SKM-1 (cell line): ENCODE data around the gene LRBA.

ENCODE experiments used
- DNase-seq: peaks from one replicate; lab custom pipeline; 2025; ENCODE audit not compliant: unreplicated experiment; lab: John Stamatoyannopoulos, UW

Gene LRBA

DNA sequence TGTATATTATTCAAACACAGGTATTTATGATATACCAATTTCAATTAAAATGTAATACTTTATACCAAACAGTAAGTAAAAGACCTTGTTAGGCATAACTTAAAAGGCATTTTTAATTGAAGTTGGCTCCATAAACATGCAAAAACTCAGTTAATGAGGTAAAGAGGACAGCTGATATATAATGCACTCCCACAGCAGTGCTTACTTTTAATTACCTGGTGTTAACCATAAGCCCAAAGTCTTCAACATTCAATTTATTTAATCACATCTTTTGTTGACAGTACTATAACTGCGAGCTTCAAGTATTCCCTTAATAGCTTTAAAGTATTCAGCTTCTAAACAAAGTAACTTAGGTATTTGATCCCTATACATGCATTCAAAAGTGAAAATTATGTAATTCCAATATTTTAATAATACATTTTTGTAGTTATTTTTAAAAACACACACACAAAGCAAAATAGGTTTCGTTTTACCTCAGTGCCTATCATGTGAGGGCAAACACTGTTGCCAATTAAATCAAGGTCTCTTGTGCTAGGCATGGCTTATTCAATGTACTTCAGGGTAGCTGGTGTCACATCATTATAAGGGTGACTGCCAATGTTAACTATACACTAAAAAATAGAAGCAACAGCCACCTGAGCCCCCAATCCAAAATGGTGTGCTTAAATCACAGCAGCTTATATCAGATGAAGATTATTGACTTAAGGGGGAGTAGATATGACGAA is 197.1 kb downstream of the LRBA start:
- DNase-seq: no peak

DNA sequence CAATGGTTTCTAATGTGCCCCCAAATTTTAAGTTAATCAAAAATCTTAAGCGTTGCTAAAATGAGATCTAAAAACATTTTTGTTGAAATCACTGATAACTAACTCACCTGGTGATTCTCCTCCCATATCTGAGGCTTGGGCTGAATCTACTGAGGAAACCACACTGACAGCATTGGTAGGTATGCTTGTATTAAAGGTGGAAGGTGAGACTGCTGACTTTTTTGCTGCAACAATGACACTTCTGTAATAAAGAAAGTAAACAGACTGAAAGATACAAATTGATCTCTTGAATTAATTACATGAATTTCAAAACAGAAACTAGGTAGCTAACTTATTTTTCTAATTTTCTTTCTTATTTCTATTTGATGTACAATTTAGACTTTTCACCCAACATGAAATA is 198.1 kb downstream of the LRBA start:
- no peak for DNase-seq

DNA sequence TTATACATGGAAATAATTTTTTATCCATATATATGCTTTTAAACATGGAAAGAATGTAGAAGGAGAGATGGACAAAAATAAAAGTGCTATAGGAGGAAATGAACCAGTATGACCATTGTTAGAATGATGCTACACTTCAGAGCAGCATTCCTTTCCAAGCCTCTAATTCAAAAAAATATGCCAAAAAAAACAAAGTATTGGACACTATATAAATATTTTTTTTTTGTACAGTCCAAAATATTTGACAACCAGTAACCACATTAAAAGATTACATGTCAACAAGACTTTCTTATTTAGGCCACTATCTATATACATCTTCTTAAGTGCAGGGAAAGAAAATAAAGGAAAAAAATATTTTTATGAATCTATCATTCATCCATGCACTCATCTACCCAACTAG is 198.6 kb downstream of the LRBA start:
- no peak for DNase-seq

DNA sequence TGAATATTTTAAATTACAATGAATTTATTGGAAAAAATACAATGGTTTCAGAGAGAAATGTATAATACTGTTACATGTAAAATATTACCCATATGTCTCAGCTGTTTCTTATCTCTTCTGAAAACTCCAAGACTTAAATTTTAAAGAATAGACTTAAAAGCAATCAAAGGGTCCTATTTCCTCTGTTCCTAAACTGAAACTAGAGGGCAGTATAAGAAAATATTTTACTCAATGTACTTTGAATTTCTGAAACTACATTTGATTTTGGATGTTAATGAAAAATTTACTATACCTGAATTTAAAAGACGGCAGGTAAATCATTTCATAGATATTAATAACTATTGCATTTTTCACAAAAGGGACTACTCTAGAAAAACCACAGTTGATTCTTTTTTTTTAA is 200.2 kb downstream of the LRBA start:
- DNase-seq: no peak

DNA sequence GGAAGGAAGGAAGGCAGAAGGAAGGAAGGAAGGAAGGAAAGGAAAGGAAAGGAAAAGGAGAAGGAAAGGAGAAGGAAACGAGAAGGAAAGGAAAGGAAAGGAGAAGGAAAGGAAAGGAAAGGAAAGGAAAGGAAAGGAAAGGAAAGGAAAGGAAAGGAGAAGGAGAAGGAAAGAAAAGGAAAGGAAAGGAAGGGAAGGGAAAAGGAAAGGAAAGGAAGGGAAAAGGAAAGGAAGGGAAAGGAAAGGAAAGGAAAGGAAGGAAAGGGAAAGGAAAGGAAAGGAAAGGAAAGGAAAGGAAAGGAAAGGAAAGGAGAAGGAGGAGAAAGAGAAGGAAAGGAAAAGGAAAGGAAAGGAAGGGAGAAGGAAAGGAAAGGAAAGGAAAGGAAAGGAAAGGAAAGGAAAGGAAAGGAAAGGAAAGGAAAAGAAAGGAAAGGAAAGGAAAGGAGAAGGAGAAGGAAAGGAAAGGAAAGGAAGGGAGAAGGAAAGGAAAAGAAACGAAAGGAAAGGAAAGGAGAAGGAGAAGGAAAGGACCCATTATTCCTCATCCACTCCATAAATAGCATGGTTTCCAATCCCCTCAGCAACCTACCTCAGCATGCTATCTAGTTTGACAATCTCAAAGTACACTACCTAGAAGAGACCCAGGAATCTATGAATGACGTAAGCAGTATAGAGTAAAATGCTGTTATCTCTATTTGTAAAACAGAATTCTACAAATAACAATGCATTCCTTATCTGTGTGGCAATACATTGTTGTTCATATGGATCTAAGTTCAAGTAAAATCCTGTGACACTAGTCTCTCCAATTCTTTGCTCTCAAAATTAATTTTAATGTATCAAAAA is 209.7 kb downstream of the LRBA start:
- no peak for DNase-seq

DNA sequence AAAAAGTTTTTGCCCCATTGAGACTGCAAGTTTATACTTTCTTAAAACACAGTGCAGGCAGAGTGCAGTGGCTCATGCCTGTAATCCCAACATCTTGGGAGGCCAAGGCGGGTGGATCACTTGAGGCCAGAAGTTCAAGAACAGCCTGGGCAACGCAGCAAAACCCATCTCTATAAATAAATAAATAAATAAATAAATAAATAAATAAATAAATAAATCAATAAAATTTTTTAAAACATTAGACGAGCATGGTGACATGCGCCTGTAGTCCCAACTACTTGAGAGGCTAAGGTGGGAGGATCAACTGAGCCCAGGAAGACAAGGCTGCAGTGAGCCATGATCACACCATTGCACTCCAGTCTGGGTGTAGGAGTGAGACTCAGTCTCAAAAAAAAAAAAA is 213.3 kb downstream of the LRBA start:
- DNase-seq: no peak

DNA sequence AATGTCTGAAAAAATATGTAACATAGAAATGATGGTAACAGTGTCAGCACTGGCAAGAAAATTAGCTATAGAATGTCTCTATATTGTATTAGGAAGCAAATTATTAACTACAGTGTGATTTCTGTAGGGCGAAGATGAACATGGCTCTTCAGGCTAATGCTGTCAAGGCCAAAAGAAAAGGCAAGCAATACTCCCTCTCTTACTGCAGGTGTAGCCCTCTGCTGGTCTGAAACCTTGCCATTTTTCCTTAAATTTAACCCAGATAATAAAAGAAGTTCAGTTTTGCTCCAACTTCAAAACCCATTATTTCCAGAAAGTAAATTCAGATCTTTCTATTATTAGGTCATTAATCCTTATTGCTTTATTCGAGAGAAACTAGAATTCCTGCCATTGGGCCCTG is 215.9 kb downstream of the LRBA start:
- no peak for DNase-seq

DNA sequence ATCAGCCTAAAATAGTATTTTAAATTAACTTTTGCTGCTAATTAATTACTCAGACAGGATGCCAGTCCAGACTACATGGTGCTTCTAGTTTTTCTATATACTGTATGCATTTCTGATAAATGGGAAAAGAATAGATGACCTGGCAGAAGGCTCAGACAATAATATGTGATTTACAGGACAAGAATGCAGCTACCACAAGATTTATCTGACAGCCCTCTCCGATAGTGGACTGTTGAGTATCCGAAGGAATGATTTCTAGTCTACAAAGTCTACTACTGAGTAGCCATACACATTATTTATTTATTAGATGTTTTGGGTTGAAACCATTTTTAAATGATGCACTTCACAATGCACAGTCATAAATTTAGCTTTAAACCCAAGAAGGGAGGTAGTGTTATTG is 220.4 kb downstream of the LRBA start:
- DNase-seq: no peak

DNA sequence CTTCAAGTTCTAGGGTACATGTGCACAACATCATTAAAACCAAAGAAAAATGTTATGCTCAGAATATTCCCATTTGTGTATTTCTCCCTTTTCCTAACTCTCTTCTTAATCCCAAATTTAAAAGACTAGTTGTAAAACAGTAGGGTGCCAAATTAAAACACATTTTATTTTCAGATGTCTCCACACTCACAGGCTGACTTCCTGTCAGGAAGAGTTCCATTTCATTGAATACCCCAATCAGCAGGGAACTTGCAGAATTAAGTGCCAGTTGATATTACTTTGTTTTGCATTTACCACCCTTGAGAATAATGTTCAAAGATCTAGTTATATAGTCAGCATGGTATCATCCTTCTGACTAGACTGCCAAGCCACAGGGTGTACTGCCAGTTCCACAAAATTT is 225.2 kb downstream of the LRBA start:
- no peak for DNase-seq

DNA sequence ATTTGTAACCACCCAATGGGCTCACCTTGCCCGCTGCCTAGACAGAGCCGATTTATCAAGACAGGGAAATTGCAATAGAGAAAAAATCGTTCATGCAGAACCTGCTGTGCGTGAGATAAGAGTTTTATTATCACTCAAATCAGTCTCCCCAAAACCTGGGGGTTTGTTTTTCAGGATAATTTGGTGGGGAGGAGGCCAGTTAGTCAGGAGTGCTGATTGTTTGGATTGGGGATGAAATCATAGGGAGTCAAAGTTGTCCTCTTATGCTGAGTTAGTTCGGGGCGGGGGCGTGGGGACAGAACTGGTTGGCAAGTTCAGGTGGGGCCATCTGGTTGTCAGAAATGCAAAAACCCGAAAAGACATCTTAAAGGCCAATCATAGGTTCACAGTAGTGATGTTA is 230.1 kb downstream of the LRBA start:
- no peak for DNase-seq

DNA sequence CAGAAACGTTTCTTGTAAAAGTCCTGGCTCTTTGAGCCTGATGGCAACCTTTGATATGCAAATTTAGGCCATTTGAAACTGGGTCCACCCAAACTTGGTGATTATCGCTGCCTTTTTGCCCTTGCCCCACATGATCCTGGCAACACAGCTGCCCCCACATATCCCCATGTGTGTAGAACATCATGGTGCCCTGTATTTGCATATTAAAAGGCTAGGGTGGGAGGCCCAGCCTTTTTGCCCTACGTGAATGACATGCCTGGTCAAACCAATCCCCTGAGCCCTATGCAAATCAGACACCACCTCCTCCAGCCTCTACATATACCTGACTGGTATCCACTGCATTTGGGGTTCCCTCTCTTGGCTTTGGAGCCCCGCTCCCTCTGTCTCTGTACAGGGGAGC is 230.8 kb downstream of the LRBA start:
- no peak for DNase-seq

DNA sequence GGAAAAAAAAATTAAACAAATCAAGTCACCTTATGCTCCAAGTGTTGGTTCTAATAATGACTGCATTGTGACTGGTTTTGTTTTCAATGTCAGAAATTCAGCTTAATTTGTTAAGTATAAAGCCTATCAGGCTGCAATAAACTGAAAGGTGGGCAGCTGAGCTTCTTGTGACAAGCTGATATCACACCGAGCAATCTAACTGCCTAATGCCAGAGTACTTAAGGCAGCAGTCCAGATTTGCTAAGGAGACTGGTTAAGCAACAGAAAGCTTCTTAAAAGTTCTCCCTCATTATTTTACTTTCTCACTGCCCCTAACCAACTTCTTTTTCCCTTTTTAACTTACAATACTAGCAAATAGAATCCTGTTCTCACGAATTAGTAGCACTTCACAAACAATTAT is 232.2 kb downstream of the LRBA start:
- no peak for DNase-seq

DNA sequence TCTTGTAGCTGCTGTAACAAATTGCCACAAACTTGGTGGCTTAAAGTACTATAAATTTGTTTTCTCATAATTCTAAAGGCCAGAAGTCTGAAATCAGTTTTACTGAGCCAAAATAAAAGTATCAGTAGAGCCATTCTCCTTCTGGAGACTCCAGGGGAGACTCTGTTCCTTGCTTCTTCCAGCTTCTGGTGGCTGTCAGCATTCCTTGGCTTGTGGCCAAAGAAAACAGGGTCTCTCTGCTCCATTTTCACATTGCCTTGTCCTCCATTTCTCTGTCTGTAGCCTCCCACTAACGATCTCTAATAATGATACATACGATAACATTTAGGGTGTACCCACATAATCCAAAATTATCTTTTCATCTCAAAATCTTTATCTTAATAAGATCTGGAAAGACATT is 232.8 kb downstream of the LRBA start:
- no peak for DNase-seq

DNA sequence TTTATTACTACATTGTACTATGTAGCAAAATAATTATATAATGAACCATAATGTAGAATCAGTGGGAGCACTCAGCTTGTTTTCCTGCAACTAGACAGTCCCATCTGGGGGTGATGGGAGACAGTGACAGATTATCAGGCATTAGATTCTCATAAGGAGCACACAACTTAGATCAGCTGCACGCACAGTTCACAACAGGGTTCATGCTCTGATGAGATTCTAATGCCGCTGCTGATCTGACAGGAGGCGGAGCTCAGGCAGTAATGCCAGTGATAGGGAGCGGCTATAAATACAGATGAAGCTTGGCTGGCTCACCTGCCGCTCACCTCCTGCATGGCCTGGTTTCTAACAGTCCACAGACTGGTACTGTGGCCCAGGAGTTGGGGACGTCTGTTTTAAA is 233.9 kb downstream of the LRBA start:
- no peak for DNase-seq

DNA sequence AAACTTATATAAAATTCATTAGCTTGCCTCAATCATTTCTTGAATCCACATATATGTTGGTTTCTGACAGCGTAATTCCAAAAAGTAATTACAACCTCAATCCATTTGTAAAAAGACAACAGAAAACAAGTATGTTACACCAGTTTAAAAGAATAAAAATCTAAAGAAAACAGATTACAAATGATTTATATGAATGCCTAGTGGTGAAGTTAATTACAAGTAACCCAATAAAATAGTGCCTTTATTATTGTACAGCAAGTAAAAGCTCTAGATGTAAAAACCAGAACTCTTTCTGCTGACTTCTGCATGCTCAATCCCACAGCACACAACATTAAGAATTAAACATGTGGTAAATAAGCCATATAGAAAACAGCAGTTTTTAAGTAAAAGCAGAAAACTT is 235.4 kb downstream of the LRBA start:
- DNase-seq: no peak

DNA sequence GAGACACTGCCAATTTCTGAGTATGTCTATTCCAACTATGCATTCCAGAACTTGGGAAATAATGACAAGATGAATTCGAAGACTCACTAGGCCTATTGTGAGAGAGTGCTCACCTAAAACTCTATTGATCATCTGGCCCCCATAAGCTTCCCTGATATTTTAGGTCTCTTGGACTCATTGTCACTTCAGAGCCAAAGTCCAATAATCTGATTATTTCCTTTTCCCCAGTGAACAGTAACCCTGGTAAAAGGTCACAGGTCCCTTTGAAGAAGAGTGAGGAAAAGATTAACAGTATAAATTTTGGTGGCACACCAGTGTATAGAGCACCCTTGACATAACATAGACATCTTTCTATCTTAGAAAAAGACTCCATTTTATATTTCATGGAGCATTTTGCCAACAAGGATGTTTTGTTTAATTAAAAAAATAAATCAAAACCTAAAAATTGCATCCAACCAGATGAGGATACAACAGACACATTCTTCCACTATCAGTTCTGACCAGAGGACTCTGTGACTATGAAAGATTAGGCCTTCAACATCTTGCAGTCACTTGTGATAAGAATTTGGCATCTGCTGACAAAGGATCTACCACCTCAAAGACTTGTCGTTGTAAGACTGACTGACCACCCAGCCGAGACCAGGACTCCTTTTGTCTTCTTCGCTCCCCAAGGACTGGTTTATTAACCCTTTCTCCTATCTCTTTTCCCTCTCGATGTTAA is 241.2 kb downstream of the LRBA start:
- DNase-seq: no peak

DNA sequence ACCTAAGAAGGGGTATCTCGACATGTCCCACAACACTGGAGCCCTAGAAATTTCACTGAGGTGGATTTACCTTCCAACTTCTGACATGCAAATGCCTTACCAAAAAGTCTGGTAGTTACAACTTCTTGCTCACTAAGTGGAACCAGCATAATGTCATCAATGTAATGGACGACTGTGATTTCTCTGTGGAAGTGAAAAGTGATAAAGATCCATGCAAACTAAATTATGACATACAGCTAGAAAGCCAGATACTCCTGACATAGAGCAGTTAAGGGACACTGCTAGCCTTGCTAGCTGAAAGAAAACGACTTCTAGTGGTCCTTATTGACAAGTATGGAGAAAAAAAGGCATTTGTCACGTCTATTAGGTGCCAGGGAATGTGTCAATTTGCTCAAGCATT is 242.1 kb downstream of the LRBA start:
- no peak for DNase-seq

DNA sequence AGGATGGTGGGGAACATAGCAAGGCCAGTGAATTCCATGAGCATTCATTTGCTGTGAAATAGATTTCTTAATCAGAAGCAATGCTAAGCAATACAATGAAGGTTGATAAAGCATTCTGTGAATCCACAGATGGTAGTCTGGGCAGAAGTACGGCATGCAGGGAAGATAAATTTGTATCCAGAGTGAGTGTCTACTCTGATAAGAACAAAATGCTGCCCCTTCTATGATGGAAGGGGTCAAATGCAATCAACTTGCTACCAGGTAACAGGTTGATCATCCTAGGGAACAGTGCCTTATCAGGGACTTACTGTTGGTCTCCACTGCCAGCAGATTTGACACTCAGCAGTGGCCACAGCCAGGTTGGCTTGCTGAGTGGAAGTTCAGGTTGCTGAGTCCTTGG is 243.7 kb downstream of the LRBA start:
- no peak for DNase-seq

DNA sequence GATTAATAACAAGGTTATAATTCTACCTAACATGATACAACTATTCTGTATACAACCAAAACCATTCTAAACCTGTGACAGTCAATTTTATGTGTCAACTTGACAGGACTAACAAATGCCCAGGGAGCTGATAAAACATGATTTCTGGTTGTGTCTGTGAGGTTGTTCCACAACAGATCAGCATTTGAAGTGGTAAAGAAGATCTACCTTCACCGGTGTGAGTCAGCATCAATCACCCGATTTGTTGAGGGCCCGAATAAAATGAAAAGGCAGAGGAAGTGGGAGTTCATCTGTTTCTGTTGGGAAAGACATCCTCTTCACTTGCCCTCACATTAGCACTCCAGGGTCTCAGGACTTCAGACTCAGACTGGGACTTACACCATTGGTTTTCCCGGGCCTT is 245.2 kb downstream of the LRBA start:
- DNase-seq: no peak

DNA sequence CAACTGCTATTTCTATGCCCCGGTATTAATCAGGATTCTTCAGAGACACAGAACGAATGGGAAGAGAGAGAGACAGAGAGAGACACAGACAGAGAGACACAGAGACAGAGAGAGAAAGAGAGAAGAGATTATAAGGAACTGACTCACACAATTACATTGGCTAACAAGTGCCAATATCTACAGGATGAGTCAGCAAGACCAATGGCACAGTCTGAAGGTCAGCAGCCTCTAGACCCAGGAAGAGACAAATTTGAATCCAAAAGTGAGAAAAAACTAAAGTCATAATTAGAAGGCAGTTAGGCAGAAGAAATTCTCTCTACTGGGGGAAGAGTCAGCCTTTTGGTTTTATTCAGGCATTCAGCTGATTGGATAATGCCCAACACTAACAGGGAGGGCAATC is 245.8 kb downstream of the LRBA start:
- no peak for DNase-seq

DNA sequence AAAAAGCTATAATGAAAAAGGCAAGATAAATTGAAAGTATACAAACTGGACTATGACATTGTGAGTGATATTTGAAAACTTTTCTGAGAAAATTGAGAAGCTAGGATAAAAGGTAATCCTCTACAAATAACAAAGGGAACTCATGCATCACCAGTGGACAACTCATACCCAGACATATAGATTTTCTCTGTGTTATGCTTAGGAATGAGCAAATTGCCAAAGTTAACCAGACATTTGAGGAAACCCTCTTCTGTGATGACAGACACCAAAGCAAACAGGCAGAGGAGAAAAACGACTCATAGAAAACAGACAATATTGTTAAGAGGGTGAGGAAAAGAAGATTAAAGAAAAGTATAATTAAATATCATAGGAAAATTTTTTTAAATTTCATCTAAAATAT is 246.6 kb downstream of the LRBA start:
- no peak for DNase-seq

DNA sequence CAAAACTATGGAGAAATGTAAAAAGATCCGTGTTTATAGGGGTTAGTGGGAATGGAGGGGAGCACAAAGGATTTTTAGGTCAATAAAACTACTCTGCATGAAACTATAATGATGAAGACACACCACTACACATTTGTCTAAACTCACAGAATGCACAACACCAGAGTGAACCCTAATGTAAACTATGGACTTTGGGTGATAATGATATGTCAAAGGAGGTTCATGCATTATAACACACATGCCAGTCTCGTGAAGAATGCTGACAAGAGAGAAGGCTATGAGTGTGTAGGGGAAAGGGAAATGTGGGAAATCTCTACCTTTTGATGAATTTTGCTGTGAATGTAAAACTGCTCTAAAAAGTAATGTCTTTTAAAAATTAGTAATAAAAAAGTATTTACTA is 249.9 kb downstream of the LRBA start:
- DNase-seq: no peak
